Liver (tissue), 3 donors: ENCODE data around the gene NLGN1.

ENCODE experiments used
- JUND ChIP-seq, 2 donors: IDR thresholded peaks; 2 replicates each; pipeline ENCODE4 v1.6.1; 2016; ENCODE audit warnings: antibody characterized with exemption in 2 of 2
- YY1 ChIP-seq: IDR thresholded peaks from 2 replicates; pipeline ENCODE4 v1.6.1; 2016; ENCODE audit warnings: antibody characterized with exemption, mild to moderate bottlenecking
- TF ChIP-seq, protein P1 (sequence below): fragments of 150-350 bp; IDR thresholded peaks from 2 replicates; pipeline ENCODE4 v1.5.1; 2017; ENCODE audit warnings: improper control_type of control experiment, low read depth, low read length; ENCODE audit not compliant: missing input control
- donor health status: healthy.
- donor health status: healthy.

DNA sequence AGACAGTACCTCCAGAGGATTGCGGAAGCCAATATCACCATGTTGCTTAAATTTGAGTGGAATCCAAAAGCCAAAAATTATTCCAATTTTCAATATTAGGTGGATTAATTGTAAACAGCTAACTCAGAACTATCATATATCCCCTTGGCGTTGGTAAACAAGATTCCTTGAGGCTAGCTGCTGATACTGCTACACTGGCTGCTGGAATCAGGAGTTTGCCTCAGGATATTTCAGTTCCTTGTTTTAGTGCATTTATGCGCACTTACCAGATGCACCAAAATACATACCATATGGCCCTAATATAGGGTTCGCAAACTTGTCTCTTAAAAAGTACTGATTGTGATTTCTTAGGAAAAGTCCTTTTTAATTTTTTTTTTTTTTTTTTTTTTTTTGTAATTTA lies 856.4 kb downstream of the NLGN1 start:
- TF ChIP-seq, protein P1, sequence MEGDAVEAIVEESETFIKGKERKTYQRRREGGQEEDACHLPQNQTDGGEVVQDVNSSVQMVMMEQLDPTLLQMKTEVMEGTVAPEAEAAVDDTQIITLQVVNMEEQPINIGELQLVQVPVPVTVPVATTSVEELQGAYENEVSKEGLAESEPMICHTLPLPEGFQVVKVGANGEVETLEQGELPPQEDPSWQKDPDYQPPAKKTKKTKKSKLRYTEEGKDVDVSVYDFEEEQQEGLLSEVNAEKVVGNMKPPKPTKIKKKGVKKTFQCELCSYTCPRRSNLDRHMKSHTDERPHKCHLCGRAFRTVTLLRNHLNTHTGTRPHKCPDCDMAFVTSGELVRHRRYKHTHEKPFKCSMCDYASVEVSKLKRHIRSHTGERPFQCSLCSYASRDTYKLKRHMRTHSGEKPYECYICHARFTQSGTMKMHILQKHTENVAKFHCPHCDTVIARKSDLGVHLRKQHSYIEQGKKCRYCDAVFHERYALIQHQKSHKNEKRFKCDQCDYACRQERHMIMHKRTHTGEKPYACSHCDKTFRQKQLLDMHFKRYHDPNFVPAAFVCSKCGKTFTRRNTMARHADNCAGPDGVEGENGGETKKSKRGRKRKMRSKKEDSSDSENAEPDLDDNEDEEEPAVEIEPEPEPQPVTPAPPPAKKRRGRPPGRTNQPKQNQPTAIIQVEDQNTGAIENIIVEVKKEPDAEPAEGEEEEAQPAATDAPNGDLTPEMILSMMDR, result no peak
- TF ChIP-seq YY1 (no peak), JUND (IDR thresholded peaks at IDR 0.05) (no peak)
